ENCODE data around the gene GRAP2.

The GRAP2 gene

DNA sequence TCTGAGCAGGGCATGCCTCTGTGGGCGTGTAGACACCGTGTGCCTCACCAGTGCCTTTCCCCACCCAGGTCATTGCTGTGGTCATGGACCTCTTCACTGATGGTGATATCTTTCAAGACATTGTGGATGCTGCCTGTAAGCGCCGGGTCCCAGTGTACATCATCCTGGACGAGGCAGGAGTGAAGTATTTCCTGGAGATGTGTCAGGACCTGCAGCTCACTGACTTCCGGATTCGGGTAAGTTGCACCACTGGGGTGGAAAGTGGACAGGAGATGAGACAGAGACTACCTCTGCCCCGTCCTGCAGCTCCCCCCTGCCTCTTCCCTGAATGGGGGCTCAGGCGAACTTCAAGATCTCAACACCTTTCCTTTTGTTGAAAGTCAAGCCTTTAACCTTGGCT lies 118.2 kb downstream of the GRAP2 start:
- DNase-seq: no peak

DNA sequence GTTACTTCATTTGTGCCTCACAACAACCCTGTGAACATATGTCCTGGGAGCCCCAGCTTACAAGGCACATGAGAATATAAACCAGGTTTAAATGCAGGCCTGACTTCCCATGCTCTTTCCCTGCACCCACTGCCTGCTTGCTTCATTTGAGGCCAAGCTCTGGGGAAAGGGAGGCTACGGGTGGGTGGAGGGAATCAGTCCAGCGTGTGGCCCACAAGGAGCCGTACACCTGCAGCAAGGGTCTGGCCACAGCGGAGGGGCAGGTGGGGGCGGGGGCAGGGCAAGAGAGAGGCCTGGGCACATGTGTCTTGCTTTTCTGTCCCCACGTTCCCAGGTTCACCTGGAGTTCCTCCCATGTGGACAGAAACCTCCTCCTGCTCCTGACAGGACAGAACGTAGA lies 120.1 kb downstream of the GRAP2 start:
- no peak for DNase-seq

DNA sequence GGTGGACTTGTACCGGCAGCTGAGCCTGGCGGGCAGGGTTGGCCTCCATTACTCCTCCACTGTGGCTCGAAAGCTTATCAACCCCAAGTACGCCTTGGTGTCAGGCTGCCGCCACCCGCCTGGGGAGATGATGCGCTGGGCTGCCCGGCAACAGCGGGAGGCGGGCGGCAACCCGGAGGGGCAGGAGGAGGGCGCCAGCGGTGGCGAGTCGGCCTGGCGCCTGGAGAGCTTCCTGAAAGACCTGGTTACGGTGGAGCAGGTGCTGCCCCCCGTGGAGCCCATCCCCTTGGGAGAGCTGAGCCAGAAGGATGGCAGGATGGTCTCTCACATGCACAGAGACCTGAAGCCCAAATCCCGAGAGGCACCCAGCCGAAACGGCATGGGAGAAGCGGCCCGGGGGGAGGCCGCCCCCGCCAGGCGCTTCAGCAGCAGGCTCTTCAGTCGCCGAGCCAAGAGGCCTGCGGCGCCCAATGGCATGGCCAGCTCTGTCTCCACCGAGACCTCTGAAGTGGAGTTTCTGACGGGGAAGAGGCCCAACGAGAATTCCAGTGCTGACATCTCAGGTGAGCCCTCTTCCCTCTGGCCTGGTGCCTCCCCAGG lies 120.6 kb downstream of the GRAP2 start:
- no peak for DNase-seq

DNA sequence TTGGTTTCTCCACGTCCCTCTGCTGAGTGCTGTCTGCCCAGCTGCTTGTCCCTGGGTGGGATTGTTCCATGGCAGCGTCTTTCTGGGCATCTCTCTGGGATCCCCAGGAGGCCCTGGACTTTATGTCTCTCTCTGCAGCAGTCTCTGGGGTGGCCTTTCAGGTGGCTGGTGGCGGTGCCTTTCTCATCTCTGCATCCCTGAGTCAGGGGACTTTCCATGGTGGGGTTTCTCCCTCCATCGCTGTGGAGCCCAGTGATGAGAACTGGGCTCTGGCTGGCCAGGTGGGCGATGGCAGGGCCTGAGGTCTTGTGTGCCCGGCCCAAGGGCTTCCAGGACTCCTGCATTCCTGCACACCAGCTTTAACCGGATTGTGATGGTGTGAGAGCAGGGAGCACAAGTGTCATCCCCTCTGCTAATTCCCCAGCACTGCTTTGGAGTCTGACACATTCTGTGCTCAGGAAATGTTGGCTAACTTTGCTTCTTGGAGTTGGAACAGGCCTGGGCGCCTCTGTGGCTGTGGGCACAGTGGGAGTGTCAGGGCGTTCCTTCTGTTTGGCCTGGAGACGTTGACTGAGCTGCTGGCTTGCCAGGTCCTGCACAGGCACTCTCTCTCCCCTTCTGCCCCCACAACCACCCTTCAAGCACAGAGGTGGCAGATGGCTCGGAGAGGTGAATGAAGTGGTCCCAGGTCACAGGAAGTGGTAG lies 121.8 kb downstream of the GRAP2 start:
- DNase-seq: no peak

All from suppressor macrophage (primary cell).